ENCODE results near the gene S100Z. TPM values are rescaled to one million over a fixed set of nuclear protein-coding genes. Genes with fewer than 3 reads are reported as not detected.

Gene S100Z
- total RNA-seq, 1 experiment from 2014 or later: not detected

- H3K4me1 Mint-ChIP-seq: peaks cover 28% of the 10 kb centered on the region
- ATAC-seq (peak; percentile 72), DNase-seq (ENCODE audit: low spot score) (no peak)
- no peaks in the 10 kb centered on the region for H3K36me3 Mint-ChIP-seq
- no peak overlapping the region for H3K27ac Mint-ChIP-seq
- H3K9me3 Mint-ChIP-seq: peaks cover 3% of the 10 kb centered on the region; the same call in 1 of the 2 replicates
- no peaks in the 10 kb centered on the region for H3K27me3 Mint-ChIP-seq (ENCODE audit: low read depth)
- ChIA-PET CTCF (interaction anchor here (1.0 kb wide), 1 partner anchor 151 kb away, joined by 6 read pairs; no protein-coding TSS in a partner anchor), POLR2A (no interaction called here)
- TF ChIP-seq CDX4 (CRISPR knock-in tag; IDR thresholded peaks at IDR 0.05; ENCODE audit: borderline replicate concordance) (no peak), ATF1 (CRISPR knock-in tag; IDR thresholded peaks at IDR 0.05) (no peak), OVOL2 (CRISPR knock-in tag; IDR thresholded peaks at IDR 0.05; ENCODE audit: borderline replicate concordance) (no peak), NFE2L1 (CRISPR knock-in tag; IDR thresholded peaks at IDR 0.05) (no peak), TEAD4 (CRISPR knock-in tag; IDR thresholded peaks at IDR 0.05) (no peak), HMGXB4 (CRISPR knock-in tag; IDR thresholded peaks at IDR 0.05) (no peak), NR2C2 (CRISPR knock-in tag; IDR thresholded peaks at IDR 0.05) (no peak), SMAD3 (CRISPR knock-in tag; IDR thresholded peaks at IDR 0.05; ENCODE audit: borderline replicate concordance) (no peak), IRF2 (CRISPR knock-in tag; IDR thresholded peaks at IDR 0.05; ENCODE audit: borderline replicate concordance, low read depth) (no peak), USF1 (CRISPR knock-in tag; IDR thresholded peaks at IDR 0.05) (no peak), ZNF396 (CRISPR knock-in tag; IDR thresholded peaks at IDR 0.05; ENCODE audit: borderline replicate concordance) (no peak), SP1 (CRISPR knock-in tag; conservative IDR thresholded peaks at IDR 0.05) (no peak), MAX (CRISPR knock-in tag; IDR thresholded peaks at IDR 0.05) (no peak), TCF7 (CRISPR knock-in tag; IDR thresholded peaks at IDR 0.05; ENCODE audit: low read depth) (no peak), NR3C1 (CRISPR knock-in tag; conservative IDR thresholded peaks at IDR 0.05; ENCODE audit: low read depth) (no peak), GTF2I (CRISPR knock-in tag; conservative IDR thresholded peaks at IDR 0.05) (no peak), TEAD1 (CRISPR knock-in tag; IDR thresholded peaks at IDR 0.05) (no peak), AFF4 (CRISPR knock-in tag; IDR thresholded peaks at IDR 0.05; ENCODE audit: borderline replicate concordance) (no peak), ZNF138 (CRISPR knock-in tag; conservative IDR thresholded peaks at IDR 0.05) (no peak)
- H3K4me3 Mint-ChIP-seq: no peak overlapping the region
These were observed 76.7 kb downstream of the S100Z start for GRCh38 chr5:76926329-76927105.
